ENCODE data around the gene MUC5AC. TPM values are rescaled to one million over a fixed set of nuclear protein-coding genes. Genes with fewer than 3 reads are reported as not detected.

The MUC5AC gene
- total and polyA plus RNA-seq, 4 donors = not detected

- TF ChIP-seq REST (IDR thresholded peaks at IDR 0.05) = no peak
- no peak for TF ChIP-seq EGR1 (IDR thresholded peaks at IDR 0.05; ENCODE audit: low read depth in 2 of 2)
- TF ChIP-seq GABPA (IDR thresholded peaks at IDR 0.05 in 1 of 2, conservative IDR thresholded peaks at IDR 0.05 in 1 of 2) = no peak
- TF ChIP-seq YY1 (IDR thresholded peaks at IDR 0.05) = no peak
Observed at GRCh38 chr11:1146365-1146764, 11.4 kb upstream of the MUC5AC start (continued).

GRCh38 chr11:1147792-1148191 is 10.0 kb upstream of the MUC5AC start:
- H3K9ac ChIP-seq (ENCODE audit: low read depth in 1 of 2, low read length in 2 of 2) = no peak overlapping the region
- H3K4me1 ChIP-seq (ENCODE audit: control insufficient read depth in 4 of 4, insufficient read depth in 4 of 4, low read length in 3 of 4) = peaks cover 0 to 3% (median 0%) of the 10 kb centered on the region in 4 donors
- no peaks in the 10 kb centered on the region for H3K36me3 ChIP-seq (ENCODE audit: control insufficient read depth in 4 of 4, insufficient read depth in 3 of 4, low read depth in 1 of 4, low read length in 3 of 4)
- peaks cover 0 to 5% (median 1%) of the 10 kb centered on the region in 4 donors for H3K9me3 ChIP-seq (ENCODE audit: control insufficient read depth in 4 of 4, low read length in 3 of 4)
- no peak overlapping the region for H3K4me3 ChIP-seq (ENCODE audit: low read depth in 1 of 3, low read length in 3 of 3)
- TF ChIP-seq FOXA2 (IDR thresholded peaks at IDR 0.05) = no peak
- 92% methylated on average over 6 of the region's 6 CpGs for WGBS
- H3K27me3 ChIP-seq (ENCODE audit: control insufficient read depth in 4 of 4, insufficient read depth in 4 of 4, low read length in 3 of 4) = no peaks in the 10 kb centered on the region
- no peak overlapping the region for H3K27ac ChIP-seq (ENCODE audit: low read depth in 1 of 2, low read length in 2 of 2)
- no peak for DNase-seq (ENCODE audit: low spot score)

- DNase-seq (ENCODE audit: low spot score) = no peak
- Histone ChIP-seq H3K4me1 (ENCODE audit: control insufficient read depth in 4 of 4, insufficient read depth in 4 of 4, low read length in 3 of 4) (peaks cover 0 to 4% (median 0%) of the 10 kb centered on the region in 4 donors), H3K9me3 (ENCODE audit: control insufficient read depth in 4 of 4, low read length in 3 of 4) (peaks cover 0 to 5% (median 0%) of the 10 kb centered on the region in 4 donors), H3K27ac (ENCODE audit: low read depth in 1 of 2, low read length in 2 of 2) (no peak overlapping the region), H3K27me3 (ENCODE audit: control insufficient read depth in 4 of 4, insufficient read depth in 4 of 4, low read length in 3 of 4) (no peaks in the 10 kb centered on the region), H3K36me3 (ENCODE audit: control insufficient read depth in 4 of 4, insufficient read depth in 3 of 4, low read depth in 1 of 4, low read length in 3 of 4) (no peaks in the 10 kb centered on the region), H3K9ac (ENCODE audit: low read depth in 1 of 2, low read length in 2 of 2) (no peak overlapping the region), H3K4me3 (ENCODE audit: low read depth in 1 of 3, low read length in 3 of 3) (no peak overlapping the region)
- TF ChIP-seq YY1 (IDR thresholded peaks at IDR 0.05) = no peak
- no peak for TF ChIP-seq RAD21 (IDR thresholded peaks at IDR 0.05)
- TF ChIP-seq RXRA (IDR thresholded peaks at IDR 0.05) = no peak
- no peak for TF ChIP-seq MAX (IDR thresholded peaks at IDR 0.05)
- no peak for TF ChIP-seq ATF3 (IDR thresholded peaks at IDR 0.05)
- no peak for TF ChIP-seq REST (IDR thresholded peaks at IDR 0.05)
- no peak for TF ChIP-seq NR2F2 (IDR thresholded peaks at IDR 0.05)
- TF ChIP-seq JUND (IDR thresholded peaks at IDR 0.05) = no peak
- TF ChIP-seq FOXA2 (IDR thresholded peaks at IDR 0.05) = no peak
- no peak for TF ChIP-seq SP1 (IDR thresholded peaks at IDR 0.05)
- no peak for TF ChIP-seq CTCF (IDR thresholded peaks at IDR 0.05; ENCODE audit: low read depth, low read length, missing input control)
- TF ChIP-seq EGR1 (IDR thresholded peaks at IDR 0.05; ENCODE audit: low read depth in 2 of 2) = no peak
- TF ChIP-seq FOXA1 (IDR thresholded peaks at IDR 0.05) = no peak
- no peak for TF ChIP-seq HNF4A (conservative IDR thresholded peaks at IDR 0.05)
- no peak for TF ChIP-seq GABPA (IDR thresholded peaks at IDR 0.05 in 1 of 2, conservative IDR thresholded peaks at IDR 0.05 in 1 of 2)
- TF ChIP-seq ZBTB33 (IDR thresholded peaks at IDR 0.05) = no peak
- no peak for TF ChIP-seq TAF1 (conservative IDR thresholded peaks at IDR 0.05)
- 87% methylated on average over 8 of the region's 8 CpGs for WGBS
Observed at GRCh38 chr11:1148752-1149180, 9.0 kb upstream of the MUC5AC start.
